ENCODE data around the gene BCORL1.

Gene BCORL1, protein sequence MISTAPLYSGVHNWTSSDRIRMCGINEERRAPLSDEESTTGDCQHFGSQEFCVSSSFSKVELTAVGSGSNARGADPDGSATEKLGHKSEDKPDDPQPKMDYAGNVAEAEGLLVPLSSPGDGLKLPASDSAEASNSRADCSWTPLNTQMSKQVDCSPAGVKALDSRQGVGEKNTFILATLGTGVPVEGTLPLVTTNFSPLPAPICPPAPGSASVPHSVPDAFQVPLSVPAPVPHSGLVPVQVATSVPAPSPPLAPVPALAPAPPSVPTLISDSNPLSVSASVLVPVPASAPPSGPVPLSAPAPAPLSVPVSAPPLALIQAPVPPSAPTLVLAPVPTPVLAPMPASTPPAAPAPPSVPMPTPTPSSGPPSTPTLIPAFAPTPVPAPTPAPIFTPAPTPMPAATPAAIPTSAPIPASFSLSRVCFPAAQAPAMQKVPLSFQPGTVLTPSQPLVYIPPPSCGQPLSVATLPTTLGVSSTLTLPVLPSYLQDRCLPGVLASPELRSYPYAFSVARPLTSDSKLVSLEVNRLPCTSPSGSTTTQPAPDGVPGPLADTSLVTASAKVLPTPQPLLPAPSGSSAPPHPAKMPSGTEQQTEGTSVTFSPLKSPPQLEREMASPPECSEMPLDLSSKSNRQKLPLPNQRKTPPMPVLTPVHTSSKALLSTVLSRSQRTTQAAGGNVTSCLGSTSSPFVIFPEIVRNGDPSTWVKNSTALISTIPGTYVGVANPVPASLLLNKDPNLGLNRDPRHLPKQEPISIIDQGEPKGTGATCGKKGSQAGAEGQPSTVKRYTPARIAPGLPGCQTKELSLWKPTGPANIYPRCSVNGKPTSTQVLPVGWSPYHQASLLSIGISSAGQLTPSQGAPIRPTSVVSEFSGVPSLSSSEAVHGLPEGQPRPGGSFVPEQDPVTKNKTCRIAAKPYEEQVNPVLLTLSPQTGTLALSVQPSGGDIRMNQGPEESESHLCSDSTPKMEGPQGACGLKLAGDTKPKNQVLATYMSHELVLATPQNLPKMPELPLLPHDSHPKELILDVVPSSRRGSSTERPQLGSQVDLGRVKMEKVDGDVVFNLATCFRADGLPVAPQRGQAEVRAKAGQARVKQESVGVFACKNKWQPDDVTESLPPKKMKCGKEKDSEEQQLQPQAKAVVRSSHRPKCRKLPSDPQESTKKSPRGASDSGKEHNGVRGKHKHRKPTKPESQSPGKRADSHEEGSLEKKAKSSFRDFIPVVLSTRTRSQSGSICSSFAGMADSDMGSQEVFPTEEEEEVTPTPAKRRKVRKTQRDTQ (N-terminal part only)

GRCh38 chrX:129982300-129983251 is at the start of gene BCORL1:
Gene BCORL1, plus strand, starts transcription at chrX:129982635. Its CDS starts 22,597 bp downstream, at chrX:130005232.
- peak; percentile 93 for DNase-seq

GRCh38 chrX:129932821-129933321 is 49.6 kb upstream of the BCORL1 start:
- DNase-seq: no peak

- DNase-seq: no peak
Measured at GRCh38 chrX:129933700-129934099, 48.7 kb upstream of the BCORL1 start.

DNA sequence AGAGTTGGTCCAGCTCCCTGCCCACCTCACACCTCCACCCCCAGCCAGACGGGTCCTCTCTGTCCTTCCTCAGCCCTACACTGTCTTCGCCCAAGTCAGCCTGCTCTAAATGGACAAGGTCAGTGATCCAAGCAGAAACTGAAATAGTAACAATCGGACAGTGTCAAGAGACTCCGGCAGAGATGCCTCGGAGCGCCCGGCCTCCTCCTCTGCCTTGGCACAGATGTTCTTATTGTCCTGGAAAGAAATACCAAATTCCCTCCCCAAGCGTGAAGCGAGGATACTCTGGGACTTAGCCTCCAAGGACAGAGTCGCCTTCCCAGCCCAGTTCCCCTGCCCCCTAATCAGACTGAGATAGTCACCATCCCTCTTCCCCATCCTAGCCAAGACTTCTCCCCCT is 48.0 kb upstream of the BCORL1 start:
- DNase-seq: no peak

- DNase-seq: no peak
Measured at GRCh38 chrX:129934952-129935351, 47.5 kb upstream of the BCORL1 start.

DNA sequence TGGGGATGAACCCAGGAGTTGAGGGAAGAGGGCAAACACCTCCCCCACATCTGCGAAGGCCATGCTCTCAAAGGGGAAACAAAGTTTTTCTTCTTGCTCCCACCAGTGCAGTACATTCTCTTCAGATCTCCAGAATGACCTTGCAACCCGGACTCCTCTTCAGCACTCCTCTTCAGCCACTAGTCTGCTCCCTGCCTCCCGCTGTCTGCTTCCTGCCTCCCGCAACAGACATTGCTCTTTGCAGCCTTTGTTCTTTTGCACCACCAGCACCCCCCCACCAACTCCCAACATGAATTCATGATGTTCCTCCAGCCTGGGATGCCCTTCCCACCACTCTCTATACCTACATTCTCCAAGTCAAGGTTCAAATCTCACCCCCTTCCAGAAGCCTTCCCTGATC is 44.4 kb upstream of the BCORL1 start:
- DNase-seq: no peak

- no peak for DNase-seq
Measured at GRCh38 chrX:129939986-129940385, 42.4 kb upstream of the BCORL1 start.

DNA sequence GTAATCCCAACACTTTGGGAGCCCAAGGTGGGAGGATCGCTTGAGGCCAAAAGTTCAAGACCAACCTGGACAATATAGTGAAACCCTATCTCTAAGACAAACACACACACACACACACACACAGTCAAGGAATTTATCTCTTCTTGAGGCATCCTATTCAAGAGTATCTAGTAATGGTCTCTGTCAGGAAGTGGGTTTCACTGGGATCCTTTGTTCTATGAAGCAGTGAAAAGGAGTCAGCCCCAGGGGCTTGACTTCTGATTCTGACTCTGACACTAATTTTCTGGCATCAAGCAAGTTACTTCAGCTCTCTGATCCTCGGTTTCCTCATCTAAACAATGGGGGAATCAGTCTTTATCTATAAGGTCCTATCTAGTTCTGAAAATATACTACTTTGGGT is 41.7 kb upstream of the BCORL1 start:
- no peak for DNase-seq

DNA sequence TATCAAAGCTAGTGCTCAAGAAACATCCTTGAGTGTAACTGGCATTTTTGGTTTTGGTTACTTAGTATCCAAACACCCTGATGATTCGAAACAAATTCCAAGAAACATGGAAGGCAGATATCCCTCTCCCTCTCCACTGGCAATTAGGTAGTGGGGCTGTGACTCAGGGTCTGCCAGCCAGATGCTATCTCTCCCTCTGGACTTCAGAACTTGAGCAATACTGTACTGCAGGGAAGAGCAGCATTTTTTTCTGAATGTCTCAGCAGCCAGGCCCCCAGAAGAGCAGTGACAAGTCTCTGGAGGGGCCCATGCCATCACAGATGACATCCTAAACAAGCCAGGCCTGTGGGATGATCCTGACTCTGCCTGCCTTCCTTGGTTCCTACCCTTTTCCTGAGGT is 37.3 kb upstream of the BCORL1 start:
- DNase-seq: no peak

DNA sequence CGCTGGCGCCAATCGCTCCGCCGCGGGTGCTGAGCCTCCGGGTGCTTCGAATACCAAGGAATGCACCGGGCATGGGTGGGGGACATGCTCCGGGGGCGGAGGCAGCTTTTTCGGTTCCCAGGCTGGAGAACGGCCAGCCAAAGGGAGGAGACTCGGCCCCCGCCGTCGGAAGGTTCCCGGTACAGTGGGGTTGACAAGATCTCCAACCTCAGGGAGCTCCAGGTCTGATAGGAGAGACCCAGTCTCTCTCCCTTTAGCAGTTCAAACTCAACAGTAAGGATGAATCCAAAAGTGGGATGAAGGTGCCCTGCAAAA is 29.1 kb upstream of the BCORL1 start:
- DNase-seq: no peak

- no peak for DNase-seq
Measured at GRCh38 chrX:129953881-129954280, 28.6 kb upstream of the BCORL1 start.

GRCh38 chrX:129954804-129955203 is 27.6 kb upstream of the BCORL1 start:
- no peak for DNase-seq

GRCh38 chrX:129955682-129956081 is 26.8 kb upstream of the BCORL1 start:
- DNase-seq: no peak

- DNase-seq: no peak
Measured at GRCh38 chrX:129956145-129956544, 26.3 kb upstream of the BCORL1 start.

- DNase-seq: no peak
Measured at GRCh38 chrX:129956765-129957164, 25.7 kb upstream of the BCORL1 start.

- peak; percentile 53 for DNase-seq
Measured at GRCh38 chrX:129957241-129958082, 25.0 kb upstream of the BCORL1 start.

GRCh38 chrX:129958083-129958465 is 24.4 kb upstream of the BCORL1 start:
- DNase-seq: no peak

DNA sequence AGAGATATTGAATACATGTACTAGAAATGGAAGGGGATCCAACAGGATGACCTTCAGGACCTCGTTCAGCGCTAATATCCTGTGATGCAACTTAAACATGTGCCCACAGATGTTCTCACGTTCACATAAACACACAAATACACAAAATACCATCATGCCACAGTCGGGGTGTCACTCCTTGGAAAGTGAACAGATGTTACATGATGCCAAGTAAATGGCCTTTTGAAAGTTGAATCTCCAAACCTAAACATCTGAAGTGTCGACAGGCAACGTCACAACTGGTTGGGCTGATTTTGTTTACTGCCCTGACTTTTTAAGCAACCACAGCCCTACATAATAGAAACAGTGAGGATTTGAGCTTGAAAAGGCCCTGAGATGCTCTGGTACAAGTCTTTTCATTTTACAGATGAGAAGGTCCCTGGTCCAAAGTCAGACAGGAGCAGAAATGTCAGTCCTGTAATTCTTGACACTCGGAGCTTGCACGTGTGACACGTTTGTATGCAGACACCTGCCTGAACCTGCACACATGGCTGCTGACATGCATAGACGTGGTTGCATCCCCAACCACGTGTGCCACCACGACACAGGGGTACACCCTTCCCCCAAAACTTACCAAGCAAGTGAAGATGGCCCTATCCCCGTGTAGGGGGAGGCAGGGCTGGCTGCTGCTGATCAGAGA is 23.5 kb upstream of the BCORL1 start:
- DNase-seq: no peak

- no peak for DNase-seq
Measured at GRCh38 chrX:129959493-129959832, 23.0 kb upstream of the BCORL1 start.
